ENCODE results near the gene DNAJA3. TPM values are rescaled to one million over a fixed set of nuclear protein-coding genes. Genes with fewer than 3 reads are reported as not detected.

DNAJA3 gene
- total RNA-seq, 2 experiments from 2014 or later = 17.2 to 18.8 TPM

DNA sequence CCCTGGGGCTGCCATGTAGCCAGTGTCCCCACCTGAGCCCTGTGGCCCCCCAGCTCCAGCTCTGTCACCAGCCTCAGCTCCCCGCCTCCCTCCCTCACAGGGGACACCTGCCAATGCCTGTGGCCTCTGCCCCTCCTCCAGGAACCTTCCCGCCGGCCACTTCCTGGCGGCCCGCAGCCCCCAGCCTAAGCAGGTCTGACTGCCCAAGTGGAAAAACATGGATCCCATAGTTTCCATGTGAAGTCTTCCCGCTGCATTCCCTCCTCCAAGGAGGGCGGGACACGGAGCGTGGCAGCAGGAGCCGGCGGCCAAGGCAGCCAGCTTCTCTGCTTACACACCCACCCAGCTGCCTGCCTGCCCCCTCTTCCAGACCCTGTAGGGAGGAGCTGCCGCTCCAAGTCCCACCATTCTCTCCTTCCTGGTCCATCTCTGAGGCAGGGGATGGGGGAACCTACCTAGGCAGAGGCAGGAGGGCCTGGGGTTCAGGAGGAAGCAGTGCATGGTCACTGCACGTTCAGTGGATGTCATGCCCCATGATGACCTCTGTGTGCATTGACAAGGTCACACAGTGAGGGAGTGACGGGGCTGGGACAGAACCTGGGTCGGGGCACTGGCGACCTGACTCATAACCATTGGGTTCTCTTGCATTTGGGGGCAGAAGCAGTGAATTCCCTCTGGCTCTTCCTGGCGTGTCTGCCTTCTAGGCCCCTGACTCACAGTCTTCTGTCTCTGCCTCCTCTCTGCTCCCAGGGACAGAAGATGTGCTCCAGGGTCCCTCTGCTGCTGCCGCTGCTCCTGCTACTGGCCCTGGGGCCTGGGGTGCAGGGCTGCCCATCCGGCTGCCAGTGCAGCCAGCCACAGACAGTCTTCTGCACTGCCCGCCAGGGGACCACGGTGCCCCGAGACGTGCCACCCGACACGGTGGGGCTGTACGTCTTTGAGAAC, 45.3 kb upstream of the DNAJA3 start:
- TF ChIP-seq CTCF (IDR thresholded peaks at IDR 0.05) = no peak
- Mint-ChIP-seq H3K4me1 (ENCODE audit: low read depth) (peaks cover 13% of the 10 kb centered on the region), H3K27ac (peak overlapping the region; percentile 73), H3K4me3 (peak overlapping the region; percentile 60), H3K36me3 (ENCODE audit: low read depth) (peaks cover 72% of the 10 kb centered on the region), H3K9me3 (no peaks in the 10 kb centered on the region), H3K27me3 (no peaks in the 10 kb centered on the region)
- Histone ChIP-seq H3K4me1 (ENCODE audit: insufficient read depth, low read length) (peaks cover 40% of the 10 kb centered on the region), H3K27me3 (ENCODE audit: control insufficient read depth in 1 of 2, insufficient read depth in 2 of 2, low read length in 2 of 2) (no peaks in the 10 kb centered on the region), H3K4me3 (ENCODE audit: low read length) (no peak overlapping the region), H3K36me3 (ENCODE audit: insufficient read depth, low read length) (peaks cover 75% of the 10 kb centered on the region), H3K27ac (ENCODE audit: low read depth in 1 of 2, low read length in 2 of 2) (no peak overlapping the region), H3K9me3 (ENCODE audit: control insufficient read depth in 1 of 2, insufficient read depth in 1 of 2, low read length in 2 of 2) (no peaks in the 10 kb centered on the region)
- ChIA-PET POLR2A (no interaction called here), CTCF (no interaction called here)
- intact Hi-C loops (cut with DNase I, micrococcal nuclease) = no loop called here
- DNase-seq (no peak), ATAC-seq (ENCODE audit: poor library complexity) (no peak)

DNA sequence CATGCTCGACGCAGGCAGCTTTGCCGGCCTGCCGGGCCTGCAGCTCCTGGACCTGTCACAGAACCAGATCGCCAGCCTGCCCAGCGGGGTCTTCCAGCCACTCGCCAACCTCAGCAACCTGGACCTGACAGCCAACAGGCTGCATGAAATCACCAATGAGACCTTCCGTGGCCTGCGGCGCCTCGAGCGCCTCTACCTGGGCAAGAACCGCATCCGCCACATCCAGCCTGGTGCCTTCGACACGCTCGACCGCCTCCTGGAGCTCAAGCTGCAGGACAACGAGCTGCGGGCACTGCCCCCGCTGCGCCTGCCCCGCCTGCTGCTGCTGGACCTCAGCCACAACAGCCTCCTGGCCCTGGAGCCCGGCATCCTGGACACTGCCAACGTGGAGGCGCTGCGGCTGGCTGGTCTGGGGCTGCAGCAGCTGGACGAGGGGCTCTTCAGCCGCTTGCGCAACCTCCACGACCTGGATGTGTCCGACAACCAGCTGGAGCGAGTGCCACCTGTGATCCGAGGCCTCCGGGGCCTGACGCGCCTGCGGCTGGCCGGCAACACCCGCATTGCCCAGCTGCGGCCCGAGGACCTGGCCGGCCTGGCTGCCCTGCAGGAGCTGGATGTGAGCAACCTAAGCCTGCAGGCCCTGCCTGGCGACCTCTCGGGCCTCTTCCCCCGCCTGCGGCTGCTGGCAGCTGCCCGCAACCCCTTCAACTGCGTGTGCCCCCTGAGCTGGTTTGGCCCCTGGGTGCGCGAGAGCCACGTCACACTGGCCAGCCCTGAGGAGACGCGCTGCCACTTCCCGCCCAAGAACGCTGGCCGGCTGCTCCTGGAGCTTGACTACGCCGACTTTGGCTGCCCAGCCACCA, 44.4 kb upstream of the DNAJA3 start:
- Mint-ChIP-seq H3K27me3 (no peaks in the 10 kb centered on the region), H3K4me3 (peak overlapping the region; percentile 60)
- POLR2A ChIA-PET = no interaction called here

More for the DNA sequence above, 44.4 kb upstream of the DNAJA3 start:
- Histone ChIP-seq H3K36me3 (ENCODE audit: insufficient read depth, low read length) (peaks cover 76% of the 10 kb centered on the region), H3K27me3 (ENCODE audit: control insufficient read depth in 1 of 2, insufficient read depth in 2 of 2, low read length in 2 of 2) (no peaks in the 10 kb centered on the region), H3K27ac (ENCODE audit: low read depth in 1 of 2, low read length in 2 of 2) (no peak overlapping the region), H3K4me3 (ENCODE audit: low read length) (no peak overlapping the region), H3K9me3 (ENCODE audit: control insufficient read depth in 1 of 2, insufficient read depth in 1 of 2, low read length in 2 of 2) (no peaks in the 10 kb centered on the region), H3K4me1 (ENCODE audit: insufficient read depth, low read length) (peaks cover 33% of the 10 kb centered on the region)
- no peak for ATAC-seq (ENCODE audit: poor library complexity)
- H3K36me3 Mint-ChIP-seq (ENCODE audit: low read depth) = peaks cover 76% of the 10 kb centered on the region
- no peaks in the 10 kb centered on the region for H3K9me3 Mint-ChIP-seq
- peaks cover 8% of the 10 kb centered on the region for H3K4me1 Mint-ChIP-seq (ENCODE audit: low read depth)
- intact Hi-C loops (cut with DNase I, micrococcal nuclease) = no loop called here
- H3K27ac Mint-ChIP-seq = peak overlapping the region; percentile 80
- no peak for TF ChIP-seq CTCF (IDR thresholded peaks at IDR 0.05)
- CTCF ChIA-PET = interaction anchor here (1.0 kb wide), 1 partner anchor 21 kb away, joined by 3 read pairs; no protein-coding TSS in a partner anchor
- no peak for DNase-seq

Measured in CD4-positive, alpha-beta T cell (primary cell).